Body of pancreas (tissue), 4 donors: ENCODE results near the gene ANKRD55. TPM values are rescaled to one million over a fixed set of nuclear protein-coding genes. Genes with fewer than 3 reads are reported as not detected.
"Not testable (repeated sequence)": the region's sequence is repeated elsewhere in the genome, so short reads cannot be mapped to it uniquely, and the experiment has no call there.

Source experiments
- ATAC-seq: fragments of 150-250 bp; one replicate; pipeline ENCODE4 v1.9.1; 2016
- DNase-seq, 4 donors: peaks; one replicate each; pipeline ENCODE4 v3.0.0-alpha.2; 2019
- H3K27ac ChIP-seq, 4 donors: fragments of 200-600 bp; sonication (generic); 1 replicate in 3 of 4; 2 replicates in 1 of 4; pipeline versions ENCODE4 v1.5.1 to v1.6.1; 2016 to 2019; ENCODE audit warnings: mild to moderate bottlenecking in 1 of 4, mixed read lengths in 1 of 4, moderate library complexity in 1 of 4
- H3K27me3 ChIP-seq, 2 donors: fragments of 200-600 bp; sonication (generic); one replicate each; pipeline ENCODE4 v1.6.0; 2016; ENCODE audit warnings: mild to moderate bottlenecking in 1 of 2
- H3K36me3 ChIP-seq, 2 donors: fragments of 200-600 bp; sonication (generic); replicated peaks in 1 of 2; 2 replicates each; pipeline ENCODE4 v1.5.1; 2016; ENCODE audit warnings: low read depth in 2 of 2; ENCODE audit not compliant: insufficient read depth in 1 of 2
- H3K4me1 ChIP-seq: fragments of 200-600 bp; sonication (generic); one replicate; pipeline ENCODE4 v1.6.0; 2016
- H3K4me3 ChIP-seq, 2 donors: fragments of 200-600 bp; sonication (generic); 1 replicate in 1 of 2; 2 replicates in 1 of 2; pipeline ENCODE4 v1.5.1; 2016 to 2019
- H3K9me3 ChIP-seq, 3 donors: fragments of 200-600 bp; sonication (generic); 1 replicate in 2 of 3; 2 replicates in 1 of 3; pipeline ENCODE4 v1.5.1; 2016
- POLR2A ChIP-seq, 3 donors: fragments of 450-650 bp; IDR thresholded peaks; one replicate each; pipeline ENCODE4 v1.6.1; 2016; ENCODE audit warnings: antibody characterized with exemption in 3 of 3, mild to moderate bottlenecking in 2 of 3
- WGBS, 2 donors: methylation state at CpG; one replicate each; pipeline ENCODE4 v1.1.5; 2017; 5-methylcytosine and 5-hydroxymethylcytosine counted together
- intact Hi-C: fragments of 100-400 bp; cut with DNase I; formaldehyde crosslinking; loops from one replicate; pipeline ENCODE4 v1.15.1; 2023
- total RNA-seq, 2 donors: library from RNA; depleted of rRNA; stranded (reverse); fragments of >200 nt; gene quantifications; one replicate each; pipeline ENCODE4 v1.1.0, GENCODE V29; 2016
- TF ChIP-seq, protein P1 (sequence below), 7 experiments: fragments of 450-650 bp in 4 of 7; fragments of 200-600 bp in 3 of 7; sonication (generic) in 3 of 7; IDR thresholded peaks; one replicate each; pipeline ENCODE4 v1.5.1; 2016 to 2019; ENCODE audit warnings: antibody characterized with exemption in 7 of 7

Gene ANKRD55
- total RNA-seq, 2 donors from 2014 or later, result not detected

DNA sequence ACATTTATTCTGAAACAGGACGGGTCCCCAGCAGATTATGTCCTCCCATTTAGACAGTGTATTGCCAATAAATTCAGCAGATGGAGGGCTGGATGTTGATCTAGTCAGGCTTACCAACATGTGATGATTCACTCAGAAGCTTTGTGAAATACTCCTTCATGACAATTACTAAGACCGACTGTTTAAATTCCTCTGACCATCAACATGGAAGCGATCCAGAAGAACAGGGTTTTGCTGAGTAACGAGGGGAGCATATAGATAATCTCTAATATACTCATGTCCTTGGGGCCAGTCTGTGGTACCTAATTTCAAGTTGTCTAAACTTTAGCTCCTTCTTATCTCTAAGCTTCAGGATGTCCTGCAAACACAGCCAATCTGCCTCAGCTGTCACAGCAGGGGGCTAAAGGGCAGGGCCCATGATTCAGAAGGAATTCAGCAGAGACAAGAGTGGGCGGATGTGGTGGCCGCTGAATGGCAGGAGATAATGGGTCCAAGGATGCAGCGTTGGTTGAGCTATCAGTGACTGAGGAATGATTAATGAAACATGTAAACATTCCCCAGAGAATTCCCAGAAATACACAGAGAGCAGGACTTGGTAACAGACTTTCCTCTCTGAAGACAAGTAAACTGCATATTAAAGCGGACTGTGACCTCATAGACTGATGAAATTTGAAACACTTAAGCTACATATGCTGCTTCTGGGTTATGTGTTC, 109.4 kb downstream of the ANKRD55 start:
- H3K27me3 ChIP-seq, result no peaks in the 10 kb centered on the region
- H3K27ac ChIP-seq, result peak overlapping the region in 2 of 4 donors; percentile 14 to 65
- no peak for TF ChIP-seq POLR2A (IDR thresholded peaks at IDR 0.05)
- TF ChIP-seq, protein P1, sequence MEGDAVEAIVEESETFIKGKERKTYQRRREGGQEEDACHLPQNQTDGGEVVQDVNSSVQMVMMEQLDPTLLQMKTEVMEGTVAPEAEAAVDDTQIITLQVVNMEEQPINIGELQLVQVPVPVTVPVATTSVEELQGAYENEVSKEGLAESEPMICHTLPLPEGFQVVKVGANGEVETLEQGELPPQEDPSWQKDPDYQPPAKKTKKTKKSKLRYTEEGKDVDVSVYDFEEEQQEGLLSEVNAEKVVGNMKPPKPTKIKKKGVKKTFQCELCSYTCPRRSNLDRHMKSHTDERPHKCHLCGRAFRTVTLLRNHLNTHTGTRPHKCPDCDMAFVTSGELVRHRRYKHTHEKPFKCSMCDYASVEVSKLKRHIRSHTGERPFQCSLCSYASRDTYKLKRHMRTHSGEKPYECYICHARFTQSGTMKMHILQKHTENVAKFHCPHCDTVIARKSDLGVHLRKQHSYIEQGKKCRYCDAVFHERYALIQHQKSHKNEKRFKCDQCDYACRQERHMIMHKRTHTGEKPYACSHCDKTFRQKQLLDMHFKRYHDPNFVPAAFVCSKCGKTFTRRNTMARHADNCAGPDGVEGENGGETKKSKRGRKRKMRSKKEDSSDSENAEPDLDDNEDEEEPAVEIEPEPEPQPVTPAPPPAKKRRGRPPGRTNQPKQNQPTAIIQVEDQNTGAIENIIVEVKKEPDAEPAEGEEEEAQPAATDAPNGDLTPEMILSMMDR (IDR thresholded peaks at IDR 0.05), result no peak
- DNase-seq (peak; percentile 26 to 69 (median 39)), ATAC-seq (peak; percentile 83)
- H3K9me3 ChIP-seq, result no peaks in the 10 kb centered on the region
- no peaks in the 10 kb centered on the region for H3K36me3 ChIP-seq
- H3K4me3 ChIP-seq, result no peak overlapping the region
- peaks cover 22% of the 10 kb centered on the region for H3K4me1 ChIP-seq
- WGBS, 2 donors, result 32 to 35% methylated on average over 8 of the region's 8 CpGs
- intact Hi-C loops, result no loop called here

DNA sequence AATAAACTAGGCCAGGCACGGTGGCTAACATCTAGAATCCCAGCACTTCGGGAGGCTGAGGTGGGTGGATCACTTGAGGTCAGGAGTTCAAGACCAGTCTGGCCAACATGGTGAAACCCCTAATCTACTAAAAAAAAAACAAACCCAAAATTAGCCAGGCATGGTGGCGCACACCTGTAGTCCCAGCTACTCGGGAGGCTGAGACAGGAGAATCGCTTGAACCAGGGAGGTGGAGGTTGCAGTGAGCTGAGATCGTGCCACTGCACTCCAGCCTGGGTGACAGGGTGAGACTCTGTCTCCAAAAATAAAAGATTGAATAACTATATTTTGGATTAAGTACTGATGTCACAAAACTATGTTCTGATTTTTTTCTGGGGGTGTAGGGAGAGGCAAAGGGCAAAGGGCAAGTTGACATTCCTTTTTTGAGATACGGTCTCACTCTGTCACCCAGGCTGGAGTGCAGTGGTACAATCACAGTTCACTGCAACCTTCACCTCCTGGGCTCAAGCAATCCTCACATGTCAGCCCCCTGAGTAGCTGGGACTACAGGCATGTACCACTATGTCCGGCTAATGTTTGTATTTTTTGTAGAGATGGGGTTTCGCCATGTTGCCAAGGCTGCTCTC, 110.7 kb downstream of the ANKRD55 start:
- H3K27ac ChIP-seq, H3K27me3 ChIP-seq, intact Hi-C loops, H3K36me3 ChIP-seq, DNase-seq, H3K9me3 ChIP-seq, H3K4me3 ChIP-seq, ATAC-seq: not testable (repeated sequence)
- 86 to 90% methylated on average over 8 to 9 of the region's 9 CpGs for WGBS, 2 donors
- H3K4me1 ChIP-seq, result peaks cover 17% of the 10 kb centered on the region

DNA sequence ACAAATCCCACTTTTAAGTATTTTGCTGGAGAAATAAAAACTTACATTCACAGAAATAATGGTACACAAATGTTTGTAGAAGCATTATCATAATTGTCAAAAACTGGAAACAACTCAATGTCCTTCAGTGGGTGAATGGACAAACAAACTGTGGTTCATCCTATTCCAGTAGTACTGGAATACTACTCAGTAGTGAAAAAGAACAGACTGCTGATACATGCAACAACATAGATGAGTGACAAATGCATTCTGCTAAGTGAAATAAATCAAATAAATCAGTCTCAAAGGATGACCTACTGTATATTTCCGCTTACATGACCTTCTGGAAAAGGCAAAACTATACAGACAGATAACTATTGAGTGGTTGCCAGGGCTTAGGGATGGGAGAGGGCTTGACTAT, 114.1 kb downstream of the ANKRD55 start:
- Histone ChIP-seq H3K4me1 (peaks cover 7% of the 10 kb centered on the region), H3K36me3 (no peaks in the 10 kb centered on the region), H3K4me3 (no peak overlapping the region), H3K27me3 (no peaks in the 10 kb centered on the region), H3K9me3 (no peaks in the 10 kb centered on the region), H3K27ac (no peak overlapping the region)
- no peak for TF ChIP-seq POLR2A (IDR thresholded peaks at IDR 0.05)
- TF ChIP-seq, protein P1 (IDR thresholded peaks at IDR 0.05), result no peak
- ATAC-seq (no peak), DNase-seq (no peak)
- WGBS, 2 donors, result 84 to 94% methylated on average over 1 of the region's 1 CpG
- intact Hi-C loops, result no loop called here

- intact Hi-C loops, result no loop called here
- H3K4me1 ChIP-seq, result no peaks in the 10 kb centered on the region
- TF ChIP-seq, protein P1 (IDR thresholded peaks at IDR 0.05), result no peak
- TF ChIP-seq POLR2A (IDR thresholded peaks at IDR 0.05), result no peak
- H3K4me3 ChIP-seq, result no peak overlapping the region
- H3K9me3 ChIP-seq, result no peaks in the 10 kb centered on the region
- 76 to 87% methylated on average over 8 to 9 of the region's 9 CpGs for WGBS, 2 donors
- H3K36me3 ChIP-seq, result no peaks in the 10 kb centered on the region
- no peak for DNase-seq
- no peak for ATAC-seq
- no peaks in the 10 kb centered on the region for H3K27me3 ChIP-seq
- no peak overlapping the region for H3K27ac ChIP-seq
These were observed 116.5 kb downstream of the ANKRD55 start for GRCh38 chr5:56116599-56117141.

GRCh38 chr5:56115589-56115988, 117.5 kb downstream of the ANKRD55 start:
- Histone ChIP-seq H3K4me1 (no peaks in the 10 kb centered on the region), H3K4me3 (no peak overlapping the region), H3K36me3 (no peaks in the 10 kb centered on the region), H3K27ac (no peak overlapping the region), H3K27me3 (no peaks in the 10 kb centered on the region), H3K9me3 (no peaks in the 10 kb centered on the region)
- intact Hi-C loops, result no loop called here
- no peak for ATAC-seq
- no peak for DNase-seq
- TF ChIP-seq POLR2A (IDR thresholded peaks at IDR 0.05), result no peak
- TF ChIP-seq, protein P1 (IDR thresholded peaks at IDR 0.05), result no peak
- WGBS, 2 donors, result 93 to 95% methylated on average over 4 of the region's 4 CpGs
